ENCODE results near the gene CAPN12.

DNA sequence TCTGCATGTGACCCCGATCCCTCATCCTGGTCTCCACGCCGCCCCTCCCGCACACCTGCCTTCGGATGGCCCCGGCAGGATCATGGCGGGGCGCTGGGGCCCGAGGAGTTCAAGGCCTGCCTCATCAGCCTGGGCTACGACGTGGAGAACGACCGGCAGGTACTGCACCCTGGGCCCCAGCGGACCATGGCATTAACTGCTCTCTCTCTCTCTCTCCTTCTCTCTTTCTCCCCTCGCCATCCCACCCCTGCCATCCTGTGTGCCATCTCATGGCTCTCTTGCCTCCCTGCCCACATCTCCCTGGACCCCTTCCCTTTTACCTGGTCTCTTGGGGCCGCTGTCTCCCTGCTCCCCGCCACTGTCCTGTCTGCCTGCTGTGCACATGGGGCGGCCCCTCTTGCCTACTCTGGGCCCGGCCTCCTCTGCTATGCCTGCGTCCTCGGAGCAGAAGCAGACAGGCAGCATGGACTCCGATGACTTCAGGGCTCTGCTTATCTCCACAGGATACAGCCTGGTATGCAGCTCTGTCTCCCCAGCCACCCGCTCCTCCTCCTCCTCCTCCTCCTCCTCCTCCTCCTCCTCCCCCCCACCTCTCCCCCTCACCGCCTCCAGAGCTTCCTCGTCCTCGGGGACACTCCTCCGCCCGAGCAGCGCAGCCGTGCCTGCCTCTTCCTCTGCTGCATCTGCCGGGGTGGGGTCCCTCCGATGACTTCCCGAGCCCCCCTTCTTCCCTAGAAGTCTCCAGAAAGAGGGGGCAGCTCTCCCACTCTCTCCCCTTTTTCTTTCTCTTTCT lies 16.2 kb downstream of the CAPN12 start:
- TF ChIP-seq POLR2A (IDR thresholded peaks at IDR 0.05; ENCODE audit: low read depth, low read length): no peak
- no peak for TF ChIP-seq POLR2AphosphoS5 (IDR thresholded peaks at IDR 0.05; ENCODE audit: low read depth, low read length)
- no peak for TF ChIP-seq PAX5 (IDR thresholded peaks at IDR 0.05; ENCODE audit: insufficient read depth, low read length, severe bottlenecking)
